Aorta (tissue), 5 donors: ENCODE measurements around the gene SPTBN4. TPM values are rescaled to one million over a fixed set of nuclear protein-coding genes. Genes with fewer than 3 reads are reported as not detected.
"Not testable (repeated sequence)": the region's sequence is repeated elsewhere in the genome, so short reads cannot be mapped to it uniquely, and the experiment has no call there.

Experiments used
- ATAC-seq: fragments of 200-7000 bp; cut with Tn5 transposase; one replicate; pipeline ENCODE4 v1.9.1; 2022; ENCODE audit warnings: moderate library complexity; ENCODE audit not compliant: low FRiP score
- DNase-seq, 2 donors: peaks; one replicate each; pipeline ENCODE4 v3.0.0-alpha.2; 2020
- H3K27ac ChIP-seq, 2 donors: one replicate each; pipeline ENCODE4 v1.5.1; 2013; ENCODE audit warnings: low read length in 2 of 2, mild to moderate bottlenecking in 2 of 2, moderate library complexity in 2 of 2, control low read depth in 1 of 2, inconsistent platforms in 1 of 2, low read depth in 1 of 2
- H3K27me3 ChIP-seq, 2 donors: one replicate each; pipeline ENCODE4 v1.6.1; 2013; ENCODE audit warnings: control low read depth in 1 of 2, low read length in 1 of 2, mild to moderate bottlenecking in 1 of 2, moderate library complexity in 1 of 2; ENCODE audit not compliant: insufficient read depth in 2 of 2, control insufficient read depth in 1 of 2
- H3K36me3 ChIP-seq, 2 donors: one replicate each; pipeline ENCODE4 v1.6.1; 2013; ENCODE audit warnings: control low read depth in 1 of 2, low read length in 1 of 2, mild to moderate bottlenecking in 1 of 2; ENCODE audit not compliant: insufficient read depth in 2 of 2, control insufficient read depth in 1 of 2
- H3K4me1 ChIP-seq, 2 donors: one replicate each; pipeline ENCODE4 v1.6.1; 2013; ENCODE audit warnings: low read length in 2 of 2, control low read depth in 1 of 2, mild to moderate bottlenecking in 1 of 2, moderate library complexity in 1 of 2; ENCODE audit not compliant: insufficient read depth in 2 of 2, control insufficient read depth in 1 of 2
- H3K4me3 ChIP-seq, 2 donors: one replicate each; pipeline ENCODE4 v1.5.1; 2013; ENCODE audit warnings: low read length in 2 of 2, control low read depth in 1 of 2, mild to moderate bottlenecking in 1 of 2
- H3K9me3 ChIP-seq: one replicate; pipeline ENCODE4 v1.6.1; 2013; ENCODE audit warnings: mild to moderate bottlenecking, low read length; ENCODE audit not compliant: control insufficient read depth
- WGBS, 2 donors: extraction: QIAGEN DNeasy Blood & Tissue Kit; methylation state at CpG; one replicate each; pipeline ENCODE4 v1.1.7; 2013; 5-methylcytosine and 5-hydroxymethylcytosine counted together
- intact Hi-C, 2 donors: fragments of 100-400 bp; cut with DNase I; formaldehyde crosslinking; loops; one replicate each; pipeline versions ENCODE4 v1.14.2 to v1.15.0; 2022
- polyA plus RNA-seq, 2 donors: library from polyadenylated mRNA; stranded (reverse); fragments of 200-250 nt; gene quantifications; one replicate each; pipeline ENCODE4 v1.2.3, GENCODE V29; 2013
- total RNA-seq, 2 donors: library from RNA; stranded (reverse); fragmentation: NEBNext Ultra II Directional; extraction: Animal tissue kit (Norgen Biotek cat#: 25700); gene quantifications; one replicate each; pipeline ENCODE4 v1.2.1, GENCODE V29; 2021
- donor health status: healthy with polysubstance abuse.
- donor health status: Bipolar disorder and iron deficiency.
- donor health status: DM: no; HTN: no; CAD: no.
- donor health status: DM: no; HTN: no; CAD: no.
- donor health status: DM: yes; HTN: yes; CAD: no.

Gene SPTBN4
- total and polyA plus RNA-seq, 4 donors = 0.25 to 4.1 (median 2.5) TPM

DNA sequence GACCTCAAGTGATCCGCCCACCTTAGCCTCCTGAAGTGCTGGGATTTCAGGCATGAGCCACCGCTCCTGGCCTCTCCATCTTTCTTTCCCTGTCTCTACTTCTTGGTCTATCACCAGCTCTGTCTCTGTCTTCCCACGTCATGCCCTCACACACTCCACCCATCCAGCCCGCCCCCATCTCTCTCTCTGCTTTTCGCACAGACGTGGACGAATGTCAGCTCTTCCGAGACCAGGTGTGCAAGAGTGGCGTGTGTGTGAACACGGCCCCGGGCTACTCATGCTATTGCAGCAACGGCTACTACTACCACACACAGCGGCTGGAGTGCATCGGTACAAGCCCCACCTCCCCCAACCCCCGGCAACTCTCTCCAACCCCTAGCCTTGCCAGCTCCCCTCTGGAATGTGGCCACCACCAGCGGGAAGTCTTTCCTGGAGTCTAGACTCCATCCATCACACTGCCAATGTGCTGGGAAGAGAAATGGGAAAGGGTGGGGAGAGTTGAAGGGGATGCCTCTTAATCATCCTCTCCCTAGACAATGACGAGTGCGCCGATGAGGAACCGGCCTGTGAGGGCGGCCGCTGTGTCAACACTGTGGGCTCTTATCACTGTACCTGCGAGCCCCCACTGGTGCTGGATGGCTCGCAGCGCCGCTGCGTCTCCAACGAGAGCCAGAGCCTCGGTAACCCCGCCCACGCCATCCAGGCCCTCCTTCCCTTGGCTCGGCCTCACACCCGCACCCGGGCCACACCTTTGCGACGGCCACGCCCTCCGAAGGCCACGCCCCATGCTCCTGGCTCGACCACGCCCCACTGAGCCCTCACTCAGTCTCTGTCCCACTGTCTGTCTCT lies 156.8 kb downstream of the SPTBN4 start:
- intact Hi-C loops = no loop called here
- DNase-seq (no peak), ATAC-seq (peak; percentile 17)
- Histone ChIP-seq H3K9me3 (no peaks in the 10 kb centered on the region), H3K4me1 (no peaks in the 10 kb centered on the region), H3K27ac (no peak overlapping the region), H3K36me3 (peaks cover 0 to 10% of the 10 kb centered on the region in 2 donors), H3K27me3 (no peaks in the 10 kb centered on the region), H3K4me3 (no peak overlapping the region)
- WGBS, 2 donors = 52 to 54% methylated on average over 41 of the region's 41 CpGs

DNA sequence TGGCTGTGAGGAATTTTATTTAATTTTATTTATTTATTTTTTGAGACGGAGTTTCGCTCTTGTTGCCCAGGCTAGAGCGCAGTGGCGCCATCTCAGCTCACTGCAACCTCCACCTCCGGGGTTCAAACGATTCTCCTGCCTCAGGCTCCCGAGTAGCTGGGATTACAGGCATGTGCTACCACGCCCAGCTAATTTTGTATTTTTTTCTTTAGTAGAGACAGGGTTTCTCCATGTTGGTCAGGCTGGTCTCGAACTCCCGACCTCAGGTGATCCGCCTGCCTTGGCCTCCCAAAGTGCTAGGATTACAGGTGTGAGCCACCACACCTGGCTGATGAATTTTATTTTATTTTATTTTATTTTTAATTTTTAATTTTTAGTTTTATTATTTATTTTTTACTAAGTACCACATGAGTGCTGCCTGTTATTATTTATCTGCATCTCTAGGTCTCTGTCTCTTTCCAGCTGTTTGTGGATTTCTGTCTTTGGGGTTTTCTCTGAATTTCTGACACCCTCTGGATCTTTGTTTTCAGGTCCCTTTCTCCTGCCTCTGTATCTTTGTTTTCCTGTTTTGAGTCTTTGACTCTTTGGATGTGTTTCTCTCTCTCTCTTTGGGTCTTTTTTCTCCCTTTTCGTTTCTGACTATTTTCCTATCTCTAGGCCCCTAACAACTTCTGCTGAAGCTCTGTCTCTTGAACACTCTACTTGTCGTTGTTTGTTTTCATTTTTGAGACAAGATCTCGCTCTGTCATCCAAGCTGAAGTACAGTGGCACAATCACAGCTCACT lies 157.8 kb downstream of the SPTBN4 start:
- H3K4me1 ChIP-seq, H3K27me3 ChIP-seq, H3K9me3 ChIP-seq, ATAC-seq, intact Hi-C loops, DNase-seq, H3K27ac ChIP-seq, H3K4me3 ChIP-seq: not testable (repeated sequence)
- WGBS, 2 donors = 90 to 92% methylated on average over 14 of the region's 14 CpGs
- peaks cover 0 to 11% of the 10 kb centered on the region in 2 donors for H3K36me3 ChIP-seq

DNA sequence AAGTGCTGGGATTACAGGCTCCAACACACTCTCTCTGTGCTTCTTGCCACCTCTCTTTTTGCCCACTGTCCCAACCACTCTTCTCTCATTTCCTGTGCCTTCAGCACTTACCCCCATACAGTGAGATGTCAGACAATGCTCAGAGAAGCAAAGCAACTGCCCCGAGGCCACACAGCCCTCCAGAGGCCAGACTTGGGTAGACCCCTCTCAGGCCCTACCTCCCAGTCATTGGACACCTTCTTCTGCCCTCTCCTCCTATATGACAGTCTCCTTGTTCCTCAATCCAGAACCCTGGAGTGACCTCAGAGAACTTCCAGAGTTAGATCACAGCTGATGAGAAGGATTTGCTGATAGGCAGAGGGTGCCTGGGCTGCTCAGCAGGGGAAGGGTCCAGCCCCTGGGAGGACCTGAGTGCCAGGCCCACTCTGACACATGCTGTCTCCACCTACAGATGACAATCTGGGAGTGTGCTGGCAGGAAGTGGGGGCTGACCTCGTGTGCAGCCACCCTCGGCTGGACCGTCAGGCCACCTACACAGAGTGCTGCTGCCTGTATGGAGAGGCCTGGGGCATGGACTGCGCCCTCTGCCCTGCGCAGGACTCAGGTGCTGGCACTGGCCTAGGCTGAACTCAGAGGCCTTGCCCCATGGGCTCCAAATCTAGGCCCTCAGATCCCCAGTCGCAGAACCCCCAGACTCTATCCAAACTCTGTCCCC lies 158.8 kb downstream of the SPTBN4 start:
- Histone ChIP-seq H3K4me1 (no peaks in the 10 kb centered on the region), H3K27ac (no peak overlapping the region), H3K9me3 (no peaks in the 10 kb centered on the region), H3K36me3 (peaks cover 0 to 11% of the 10 kb centered on the region in 2 donors), H3K4me3 (no peak overlapping the region), H3K27me3 (no peaks in the 10 kb centered on the region)
- DNase-seq = no peak
- intact Hi-C loops = no loop called here
- WGBS, 2 donors = 72 to 83% methylated on average over 7 of the region's 7 CpGs
- ATAC-seq = no peak

Other genes with a start within 250 kb of the SPTBN4 start
- not detected for gene TTC9B, start 248.6 kb upstream of the SPTBN4 start, total RNA-seq
- under 1 TPM in 1 of 2 donors, not detected in 1; 0.26 TPM for gene TTC9B, start 248.6 kb upstream of the SPTBN4 start, polyA plus RNA-seq
- gene CCNP, start 240.3 kb upstream of the SPTBN4 start, total RNA-seq = under 1 TPM; 0.42 to 0.81 TPM
- gene CCNP, start 240.3 kb upstream of the SPTBN4 start, polyA plus RNA-seq = under 1 TPM; 0.31 to 0.50 TPM
- gene AKT2, start 181.7 kb upstream of the SPTBN4 start, total RNA-seq = 100 to 1,000 TPM; 104 to 131 TPM
- gene AKT2, start 181.7 kb upstream of the SPTBN4 start, polyA plus RNA-seq = 10 to 100 TPM; 24.8 to 74.3 TPM
- gene C19orf47, start 118.6 kb upstream of the SPTBN4 start, total RNA-seq = 10 to 100 TPM; 16.9 to 22.3 TPM
- 10 to 100 TPM; 11.3 to 20.5 TPM for gene C19orf47, start 118.6 kb upstream of the SPTBN4 start, polyA plus RNA-seq
- 100 to 1,000 TPM; 184 to 291 TPM for gene PLD3, start 118.3 kb upstream of the SPTBN4 start, total RNA-seq
- 100 to 1,000 TPM; 143 to 234 TPM for gene PLD3, start 118.3 kb upstream of the SPTBN4 start, polyA plus RNA-seq
- under 1 TPM; 0.21 to 0.23 TPM for gene HIPK4, start 76.8 kb upstream of the SPTBN4 start, total RNA-seq
- gene HIPK4, start 76.8 kb upstream of the SPTBN4 start, polyA plus RNA-seq = under 1 TPM in 1 of 2 donors, not detected in 1; 0.51 TPM
- gene PRX, start 53.6 kb upstream of the SPTBN4 start, total RNA-seq = 1 to 10 TPM; 4.9 to 7.6 TPM
- gene PRX, start 53.6 kb upstream of the SPTBN4 start, polyA plus RNA-seq = 1 to 10 TPM; 3.1 to 5.2 TPM
- gene SERTAD1, start 41.0 kb upstream of the SPTBN4 start, total RNA-seq = 10 to 100 TPM; 19.7 to 27.8 TPM
- 10 to 100 TPM; 13.0 to 15.8 TPM for gene SERTAD1, start 41.0 kb upstream of the SPTBN4 start, polyA plus RNA-seq
- gene SERTAD3, start 22.7 kb upstream of the SPTBN4 start, total RNA-seq = 10 to 100 TPM; 34.8 to 46.3 TPM
- 10 to 100 TPM; 25.0 to 28.5 TPM for gene SERTAD3, start 22.7 kb upstream of the SPTBN4 start, polyA plus RNA-seq
- 10 to 100 TPM; 72.3 to 77.1 TPM for gene BLVRB, start 1.3 kb upstream of the SPTBN4 start, total RNA-seq
- gene BLVRB, start 1.3 kb upstream of the SPTBN4 start, polyA plus RNA-seq = 100 to 1,000 TPM in 1 of 2 donors, 10 to 100 TPM in 1; 96.8 to 134 TPM
- 10 to 100 TPM; 54.0 to 75.3 TPM for gene SHKBP1, start 109.9 kb downstream of the SPTBN4 start, total RNA-seq
- gene SHKBP1, start 109.9 kb downstream of the SPTBN4 start, polyA plus RNA-seq = 100 to 1,000 TPM in 1 of 2 donors, 10 to 100 TPM in 1; 29.4 to 150 TPM
- 100 to 1,000 TPM; 286 to 725 TPM for gene LTBP4, start 134.4 kb downstream of the SPTBN4 start, total RNA-seq
- gene LTBP4, start 134.4 kb downstream of the SPTBN4 start, polyA plus RNA-seq = 100 to 1,000 TPM; 140 to 768 TPM
- 10 to 100 TPM; 51.7 to 95.4 TPM for gene NUMBL, start 223.7 kb downstream of the SPTBN4 start, total RNA-seq
- gene NUMBL, start 223.7 kb downstream of the SPTBN4 start, polyA plus RNA-seq = 10 to 100 TPM in 1 of 2 donors, 1 to 10 TPM in 1; 9.8 to 70.2 TPM
- 10 to 100 TPM; 26.2 to 39.3 TPM for gene COQ8B, start 249.9 kb downstream of the SPTBN4 start, total RNA-seq
- gene COQ8B, start 249.9 kb downstream of the SPTBN4 start, polyA plus RNA-seq = 10 to 100 TPM; 20.5 to 79.8 TPM